ENCODE measurements around the gene GSC2. TPM values are rescaled to one million over a fixed set of nuclear protein-coding genes. Genes with fewer than 3 reads are reported as not detected.

GSC2 gene
- total and polyA plus RNA-seq, 2 of the 4 experiments (the other 2 are of a cell fraction) = not detected

DNA sequence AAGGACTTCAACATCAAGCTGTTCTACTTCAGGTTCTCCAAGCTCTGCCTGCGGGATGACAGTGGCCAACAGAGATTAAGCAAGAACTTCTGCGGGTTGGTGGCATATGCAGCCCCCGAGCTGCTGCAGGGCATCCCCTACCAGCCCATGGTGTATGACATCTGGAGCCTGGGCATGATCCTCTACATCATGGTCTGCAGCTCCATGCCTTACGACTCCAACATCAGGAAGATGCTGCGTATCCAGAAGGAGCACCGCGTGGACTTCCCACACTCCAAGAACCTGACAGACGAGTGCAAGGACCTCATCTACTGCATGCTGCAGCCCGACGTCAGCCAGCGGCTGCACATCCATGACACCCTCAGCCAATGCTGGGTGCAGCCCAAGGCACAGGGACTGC lies 25.1 kb downstream of the GSC2 start:
- intact Hi-C loops (cut with micrococcal nuclease) (no loop called here), dilution Hi-C loops (cut with HindIII; ENCODE audit: low sequenced_read_pairs, unreplicated experiment) (no loop called here), in situ Hi-C loops (cut with MboI; ENCODE audit: low sequenced_read_pairs) (no loop called here)
- Histone ChIP-seq H3K56ac (ENCODE audit: extremely low read depth, insufficient read depth, low read length) (no peak overlapping the region), H4K20me1 (ENCODE audit: insufficient read depth, low read length) (peaks cover 18% of the 10 kb centered on the region), H2AFZ (replicated peaks; ENCODE audit: low read length, poor library complexity) (no peak overlapping the region), H3K9ac (ENCODE audit: low read depth, low read length) (no peak overlapping the region), H3K4ac (ENCODE audit: low read depth, low read length) (no peak overlapping the region), H2BK20ac (ENCODE audit: low read depth, low read length) (no peak overlapping the region), H3K27ac (ENCODE audit: insufficient read depth, low read length) (no peak overlapping the region), H2AK5ac (ENCODE audit: low read depth, low read length) (no peak overlapping the region), H4K5ac (ENCODE audit: low read depth, low read length) (no peak overlapping the region), H3K23ac (ENCODE audit: low read depth, low read length) (no peak overlapping the region), H3K27me3 (ENCODE audit: control insufficient read depth, insufficient read depth, low read length) (no peaks in the 10 kb centered on the region), H3K18ac (ENCODE audit: low read depth, low read length) (no peak overlapping the region), H2AK9ac (replicated peaks; ENCODE audit: low read depth, low read length, poor library complexity) (no peak overlapping the region), H2BK5ac (ENCODE audit: low read depth, low read length, poor library complexity, severe bottlenecking) (no peak overlapping the region), H3K9me1 (ENCODE audit: insufficient read depth, low read length) (peaks cover 12% of the 10 kb centered on the region), H4K8ac (ENCODE audit: low read depth in 2 of 2, low read length in 2 of 2) (no peak overlapping the region), H3K36me3 (ENCODE audit: control insufficient read depth, insufficient read depth, low read length) (no peaks in the 10 kb centered on the region), H3K9me3 (ENCODE audit: control insufficient read depth, insufficient read depth, low read length) (no peaks in the 10 kb centered on the region), H4K91ac (ENCODE audit: insufficient read depth, low read depth, low read length) (no peak overlapping the region), H3K4me1 (ENCODE audit: control insufficient read depth, insufficient read depth, low read length) (peaks cover 12% of the 10 kb centered on the region), H2BK15ac (ENCODE audit: low read depth, low read length) (no peak overlapping the region), H3K14ac (replicated peaks; ENCODE audit: low read depth, low read length) (no peak overlapping the region), H2BK120ac (ENCODE audit: low read depth, low read length) (no peak overlapping the region), H3K79me1 (ENCODE audit: low read depth in 1 of 2, low read length in 2 of 2) (peaks cover 3 to 17% of the 10 kb centered on the region in 2 experiments; a peak in 3 of 4 replicates), H3K4me3 (ENCODE audit: insufficient read depth, low read depth, low read length) (no peak overlapping the region), H3K4me2 (ENCODE audit: low read depth, low read length) (no peak overlapping the region)
- WGBS, 2 experiments (ENCODE audit: extremely low coverage in 2 of 2, insufficient read length in 1 of 2) = 94% methylated on average over 3 of the region's 11 CpGs; no CpG with 5 or more reads in 1 of the 2 experiments
- TF ChIP-seq, protein P1, sequence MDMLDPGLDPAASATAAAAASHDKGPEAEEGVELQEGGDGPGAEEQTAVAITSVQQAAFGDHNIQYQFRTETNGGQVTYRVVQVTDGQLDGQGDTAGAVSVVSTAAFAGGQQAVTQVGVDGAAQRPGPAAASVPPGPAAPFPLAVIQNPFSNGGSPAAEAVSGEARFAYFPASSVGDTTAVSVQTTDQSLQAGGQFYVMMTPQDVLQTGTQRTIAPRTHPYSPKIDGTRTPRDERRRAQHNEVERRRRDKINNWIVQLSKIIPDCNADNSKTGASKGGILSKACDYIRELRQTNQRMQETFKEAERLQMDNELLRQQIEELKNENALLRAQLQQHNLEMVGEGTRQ (IDR thresholded peaks at IDR 0.05; ENCODE audit: low read depth, low read length) = no peak
- TF ChIP-seq RAD21 (IDR thresholded peaks at IDR 0.05; ENCODE audit: low read length) (no peak), CEBPB (IDR thresholded peaks at IDR 0.05; ENCODE audit: low read depth, low read length) (no peak), SMC3 (IDR thresholded peaks at IDR 0.05; ENCODE audit: low read depth, low read length) (no peak), FOS (IDR thresholded peaks at IDR 0.05; ENCODE audit: low read depth, low read length) (no peak), RFX5 (IDR thresholded peaks at IDR 0.05; ENCODE audit: low read depth, low read length) (no peak), POLR2A (IDR thresholded peaks at IDR 0.05; ENCODE audit: low read depth, low read length) (no peak), BHLHE40 (IDR thresholded peaks at IDR 0.05; ENCODE audit: low read depth, low read length) (no peak), NFE2L2 (IDR thresholded peaks at IDR 0.05; ENCODE audit: low read depth, low read length) (no peak), RCOR1 (IDR thresholded peaks at IDR 0.05; ENCODE audit: insufficient replicate concordance, low read length) (no peak), CHD1 (IDR thresholded peaks at IDR 0.05; ENCODE audit: low read depth, low read length) (no peak), MXI1 (IDR thresholded peaks at IDR 0.05; ENCODE audit: borderline replicate concordance, low read depth, low read length) (no peak), MAFK (IDR thresholded peaks at IDR 0.05; ENCODE audit: low read depth, low read length) (no peak)
- TF ChIP-seq, protein P2, sequence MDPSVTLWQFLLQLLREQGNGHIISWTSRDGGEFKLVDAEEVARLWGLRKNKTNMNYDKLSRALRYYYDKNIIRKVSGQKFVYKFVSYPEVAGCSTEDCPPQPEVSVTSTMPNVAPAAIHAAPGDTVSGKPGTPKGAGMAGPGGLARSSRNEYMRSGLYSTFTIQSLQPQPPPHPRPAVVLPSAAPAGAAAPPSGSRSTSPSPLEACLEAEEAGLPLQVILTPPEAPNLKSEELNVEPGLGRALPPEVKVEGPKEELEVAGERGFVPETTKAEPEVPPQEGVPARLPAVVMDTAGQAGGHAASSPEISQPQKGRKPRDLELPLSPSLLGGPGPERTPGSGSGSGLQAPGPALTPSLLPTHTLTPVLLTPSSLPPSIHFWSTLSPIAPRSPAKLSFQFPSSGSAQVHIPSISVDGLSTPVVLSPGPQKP (IDR thresholded peaks at IDR 0.05; ENCODE audit: borderline replicate concordance, low read depth, low read length) = no peak
- TF ChIP-seq, protein P3, sequence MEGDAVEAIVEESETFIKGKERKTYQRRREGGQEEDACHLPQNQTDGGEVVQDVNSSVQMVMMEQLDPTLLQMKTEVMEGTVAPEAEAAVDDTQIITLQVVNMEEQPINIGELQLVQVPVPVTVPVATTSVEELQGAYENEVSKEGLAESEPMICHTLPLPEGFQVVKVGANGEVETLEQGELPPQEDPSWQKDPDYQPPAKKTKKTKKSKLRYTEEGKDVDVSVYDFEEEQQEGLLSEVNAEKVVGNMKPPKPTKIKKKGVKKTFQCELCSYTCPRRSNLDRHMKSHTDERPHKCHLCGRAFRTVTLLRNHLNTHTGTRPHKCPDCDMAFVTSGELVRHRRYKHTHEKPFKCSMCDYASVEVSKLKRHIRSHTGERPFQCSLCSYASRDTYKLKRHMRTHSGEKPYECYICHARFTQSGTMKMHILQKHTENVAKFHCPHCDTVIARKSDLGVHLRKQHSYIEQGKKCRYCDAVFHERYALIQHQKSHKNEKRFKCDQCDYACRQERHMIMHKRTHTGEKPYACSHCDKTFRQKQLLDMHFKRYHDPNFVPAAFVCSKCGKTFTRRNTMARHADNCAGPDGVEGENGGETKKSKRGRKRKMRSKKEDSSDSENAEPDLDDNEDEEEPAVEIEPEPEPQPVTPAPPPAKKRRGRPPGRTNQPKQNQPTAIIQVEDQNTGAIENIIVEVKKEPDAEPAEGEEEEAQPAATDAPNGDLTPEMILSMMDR (conservative IDR thresholded peaks at IDR 0.05; ENCODE audit: low read depth, low read length) = no peak
- no peak for ATAC-seq (ENCODE audit: low read depth)
- BruUV-seq (replicated peaks) = no TSS peak
- ChIA-PET POLR2A (ENCODE audit: unreplicated experiment) (no interaction called here), CTCF (no interaction called here)
- no peak for DNase-seq

All from IMR-90 (cell line).